Measurements from ENCODE around the gene ATAT1. TPM values are rescaled to one million over a fixed set of nuclear protein-coding genes. Genes with fewer than 3 reads are reported as not detected.
A peak's percentile ranks its signal among the peaks of the same experiment; 100 is the strongest.
"Not testable (repeated sequence)": the region's sequence is repeated elsewhere in the genome, so short reads cannot be mapped to it uniquely, and the experiment has no call there.

The ATAT1 gene
- total RNA-seq, 4 donors from 2014 or later, result 3.2 to 7.1 (median 5.8) TPM

DNA sequence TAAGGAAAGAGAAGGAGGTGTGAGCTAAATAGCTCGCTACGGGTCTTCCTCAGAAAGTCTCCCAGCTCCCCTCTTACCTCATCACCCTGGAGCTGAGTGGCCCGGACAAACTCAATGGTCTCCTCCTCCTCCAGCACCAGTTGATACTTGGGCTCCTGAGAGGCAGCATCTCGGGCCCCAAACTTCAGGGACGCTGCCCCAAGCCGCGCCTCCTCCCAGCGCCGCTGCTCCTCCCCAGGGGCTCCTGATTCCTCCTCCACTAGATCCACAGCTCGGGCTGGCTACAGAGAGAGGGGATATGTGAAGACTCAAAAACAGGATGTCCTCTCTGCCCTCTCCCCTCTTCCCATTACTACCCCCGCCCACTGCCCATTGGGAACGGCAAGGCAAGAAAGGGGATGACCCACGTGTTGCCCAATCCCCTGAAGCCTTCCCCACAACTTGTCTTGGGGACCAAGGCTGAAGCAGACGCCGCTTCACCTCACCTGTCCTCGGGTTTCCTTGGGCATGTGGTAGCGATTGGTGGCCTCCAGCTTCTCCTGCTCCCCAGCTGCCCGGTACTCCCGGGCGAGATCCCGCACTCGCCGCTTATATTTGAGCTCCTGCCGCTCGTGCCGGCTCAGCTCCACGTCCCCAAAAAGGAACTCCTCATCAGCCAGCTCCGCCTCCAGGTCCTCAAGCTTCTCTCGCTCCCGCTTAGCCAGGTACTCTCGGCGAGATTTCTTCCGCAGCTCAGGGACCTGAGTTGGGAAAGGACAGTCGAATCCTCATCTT, 38.5 kb downstream of the ATAT1 start:
- no peak for ATAC-seq (ENCODE audit: low FRiP score)
- TF ChIP-seq, protein P1, sequence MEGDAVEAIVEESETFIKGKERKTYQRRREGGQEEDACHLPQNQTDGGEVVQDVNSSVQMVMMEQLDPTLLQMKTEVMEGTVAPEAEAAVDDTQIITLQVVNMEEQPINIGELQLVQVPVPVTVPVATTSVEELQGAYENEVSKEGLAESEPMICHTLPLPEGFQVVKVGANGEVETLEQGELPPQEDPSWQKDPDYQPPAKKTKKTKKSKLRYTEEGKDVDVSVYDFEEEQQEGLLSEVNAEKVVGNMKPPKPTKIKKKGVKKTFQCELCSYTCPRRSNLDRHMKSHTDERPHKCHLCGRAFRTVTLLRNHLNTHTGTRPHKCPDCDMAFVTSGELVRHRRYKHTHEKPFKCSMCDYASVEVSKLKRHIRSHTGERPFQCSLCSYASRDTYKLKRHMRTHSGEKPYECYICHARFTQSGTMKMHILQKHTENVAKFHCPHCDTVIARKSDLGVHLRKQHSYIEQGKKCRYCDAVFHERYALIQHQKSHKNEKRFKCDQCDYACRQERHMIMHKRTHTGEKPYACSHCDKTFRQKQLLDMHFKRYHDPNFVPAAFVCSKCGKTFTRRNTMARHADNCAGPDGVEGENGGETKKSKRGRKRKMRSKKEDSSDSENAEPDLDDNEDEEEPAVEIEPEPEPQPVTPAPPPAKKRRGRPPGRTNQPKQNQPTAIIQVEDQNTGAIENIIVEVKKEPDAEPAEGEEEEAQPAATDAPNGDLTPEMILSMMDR (IDR thresholded peaks at IDR 0.05), result no peak
- DNase-seq (ENCODE audit: low spot score), result no peak

DNA sequence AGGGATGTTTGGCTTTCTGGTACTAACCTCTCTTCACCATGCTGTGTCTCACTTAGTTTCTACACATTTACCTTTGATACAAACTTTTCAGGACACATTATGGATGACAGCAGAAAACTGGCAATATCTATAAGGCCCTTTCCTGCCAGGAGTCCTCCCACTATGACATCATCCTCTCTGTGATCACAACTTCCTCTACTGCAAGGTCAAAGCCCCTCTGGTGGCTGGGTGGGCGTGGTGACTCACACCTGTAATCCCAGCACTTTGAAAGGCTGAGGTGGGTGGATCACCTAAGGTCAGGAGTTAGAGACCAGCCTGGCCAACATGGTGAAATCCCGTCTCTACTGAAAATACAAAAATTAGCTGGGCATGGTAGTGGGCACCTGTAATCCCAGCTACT, 39.6 kb downstream of the ATAT1 start:
- not testable (repeated sequence) for ATAC-seq (ENCODE audit: low FRiP score); DNase-seq (ENCODE audit: low spot score)

GRCh38 chr6:30670760-30671527, 44.3 kb downstream of the ATAT1 start:
- TF ChIP-seq, protein P1 (IDR thresholded peaks at IDR 0.05), result no peak
- DNase-seq (ENCODE audit: low spot score) (no peak), ATAC-seq (ENCODE audit: low FRiP score) (no peak)

DNA sequence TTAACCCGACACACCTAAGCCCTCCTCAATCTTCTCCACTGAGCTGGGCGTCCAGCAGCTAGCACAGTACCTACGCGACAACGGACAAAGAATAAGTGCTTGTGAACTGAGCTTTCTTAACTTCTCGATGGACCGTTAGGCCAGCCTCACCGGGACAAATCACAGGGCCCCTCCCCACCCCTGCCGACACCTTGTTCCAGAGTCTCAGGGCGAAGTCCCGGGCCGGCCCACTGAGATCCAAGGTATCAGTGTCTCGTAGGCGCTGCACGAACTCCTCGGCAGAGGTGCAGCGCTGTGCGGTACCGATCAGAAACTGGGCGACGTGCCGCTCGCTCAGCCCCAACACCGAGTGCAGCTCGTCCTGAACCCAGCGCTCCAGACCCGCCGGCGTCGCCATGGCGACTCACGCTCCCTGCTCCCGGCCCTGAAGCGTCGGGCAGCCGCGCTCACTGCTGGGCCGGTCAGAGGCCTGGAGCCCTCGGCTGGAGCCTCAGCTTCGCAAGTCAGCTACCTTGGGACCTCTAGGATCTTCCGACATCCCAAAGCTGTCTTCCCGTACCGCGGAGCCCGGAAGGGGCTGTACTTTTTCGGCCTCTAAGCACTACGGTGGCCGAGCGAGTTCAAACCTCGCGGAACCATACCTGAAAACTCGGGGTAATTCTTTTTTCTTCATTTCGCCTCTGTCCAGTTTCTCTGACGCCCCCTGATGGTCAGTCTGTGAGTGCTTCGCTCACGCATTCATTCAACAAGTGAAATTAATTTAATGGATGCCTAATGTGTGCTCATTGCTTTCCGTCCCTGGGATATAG, 46.0 kb downstream of the ATAT1 start, which contains the start of gene DHX16:
DHX16 (minus strand) TSS at position 562 of the 809 bp plus-strand sequence; CDS start at position 397, 165 bp downstream.
- ATAC-seq (ENCODE audit: low FRiP score) (peak; percentile 84), DNase-seq (ENCODE audit: low spot score) (peak; percentile 96)
- TF ChIP-seq, protein P1 (IDR thresholded peaks at IDR 0.05), result peak in 2 of 3 donors; percentile 19 to 52

DNA sequence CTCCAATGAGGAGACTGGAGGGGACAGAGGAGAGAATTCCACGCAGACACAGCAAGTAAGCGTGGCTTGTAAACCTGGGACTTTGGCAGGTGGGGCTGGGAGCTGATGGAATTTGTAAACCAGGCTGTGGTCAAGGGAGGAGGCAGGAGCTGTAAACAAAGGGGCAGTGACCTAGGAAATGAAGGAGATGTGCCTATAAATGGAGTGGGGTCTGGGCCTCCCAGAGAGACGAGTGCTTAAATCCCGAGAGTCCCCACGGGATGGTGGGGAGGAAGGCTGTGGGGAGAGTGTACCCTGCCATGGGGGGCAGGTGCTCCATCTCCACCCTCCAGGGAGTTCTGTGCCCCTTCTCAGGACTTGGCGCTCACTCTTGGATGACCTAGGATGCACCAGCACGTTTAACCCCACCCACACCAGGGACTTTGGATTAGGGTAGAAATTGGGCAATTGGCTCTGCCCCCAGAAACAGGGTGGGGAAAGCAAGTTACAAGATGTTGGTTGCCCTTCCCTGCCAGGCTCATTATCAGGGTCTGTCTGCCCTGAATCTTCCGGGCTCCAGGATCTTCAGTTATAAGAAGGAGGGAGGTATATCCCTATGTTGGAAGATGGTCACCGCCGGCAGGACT, 50.1 kb downstream of the ATAT1 start:
- no peak for DNase-seq (ENCODE audit: low spot score)
- TF ChIP-seq, protein P1 (IDR thresholded peaks at IDR 0.05), result no peak
- no peak for ATAC-seq (ENCODE audit: low FRiP score)

DNA sequence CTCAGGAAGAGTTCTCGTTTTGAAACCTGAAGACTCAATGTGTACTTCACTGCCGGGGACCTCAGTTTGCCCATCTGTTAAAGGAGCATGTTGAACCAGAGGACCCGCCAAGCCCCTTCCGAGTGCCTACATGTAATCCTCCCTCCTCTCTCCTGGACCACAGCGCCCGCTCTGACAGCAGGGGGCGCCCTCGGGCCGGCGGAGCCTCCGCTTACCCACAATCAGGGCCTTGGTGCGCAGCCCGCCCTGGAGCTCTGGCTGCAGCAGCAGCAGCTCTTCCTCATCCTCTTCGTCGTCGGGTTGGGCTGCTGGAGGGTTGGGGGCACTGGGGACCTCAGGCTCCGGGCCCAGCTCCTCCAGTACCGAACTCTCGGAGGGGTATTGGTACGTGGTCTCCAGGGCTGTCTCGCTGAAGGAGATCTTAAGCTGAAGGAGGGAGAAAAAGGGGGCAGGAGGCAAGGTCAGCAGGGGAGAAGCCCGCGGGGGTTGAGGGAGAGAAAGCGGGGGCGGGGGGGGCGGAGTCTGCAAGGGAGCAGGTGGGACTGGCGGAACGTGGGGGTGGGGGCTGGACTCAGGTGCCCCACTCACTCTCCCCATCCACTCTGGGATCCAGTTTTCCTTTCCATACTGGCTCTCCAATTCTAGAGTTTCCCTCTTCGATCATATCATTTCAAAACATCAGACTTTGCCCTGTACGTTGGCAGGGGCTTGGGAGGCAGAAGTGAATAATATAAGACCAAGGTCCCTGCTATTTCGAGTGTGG, 52.5 kb downstream of the ATAT1 start:
- ATAC-seq (ENCODE audit: low FRiP score) (peak; percentile 43), DNase-seq (ENCODE audit: low spot score) (peak; percentile 62)
- TF ChIP-seq, protein P1 (IDR thresholded peaks at IDR 0.05), result peak in 1 of 3 donors; percentile 83
